IMR-90 (cell line): ENCODE results near the gene HHIPL1. TPM values are rescaled to one million over a fixed set of nuclear protein-coding genes. Genes with fewer than 3 reads are reported as not detected.

ENCODE experiments used
- ATAC-seq: fragments of 200-7000 bp; cut with Tn5 transposase; 2 replicates; pipeline ENCODE4 v1.9.1; 2020; ENCODE audit warnings: low read depth, mild to moderate bottlenecking, moderate library complexity
- BruUV-seq: library from RNA; stranded (reverse); fragments of 400-500 nt; replicated peaks from 2 replicates; lab custom pipeline; 2021; lab: Mats Ljungman, UMichigan
- CTCF ChIA-PET: fragments of 300-600 bp; formaldehyde crosslinking; extraction: SDS; loops from one replicate; lab custom pipeline; 2021; ENCODE audit warnings: antibody characterized with exemption; lab: Yijun Ruan, JAX
- POLR2A ChIA-PET: fragments of 300-600 bp; sonication (Branson Sonifier 250); formaldehyde crosslinking; loops from one replicate; lab custom pipeline; 2022; ENCODE audit warnings: antibody characterized with exemption; ENCODE audit not compliant: unreplicated experiment; lab: Charles Lee
- DNase-seq: peaks from one replicate; pipeline ENCODE4 v3.0.0; 2013
- H2AFZ ChIP-seq: replicated peaks from 2 replicates; pipeline ENCODE3; 2013; ENCODE audit warnings: low read length, mild to moderate bottlenecking; ENCODE audit not compliant: poor library complexity
- H2AK5ac ChIP-seq: 2 replicates; pipeline ENCODE4 v1.6.1; 2013; ENCODE audit warnings: low read depth, low read length, inconsistent platforms
- H2AK9ac ChIP-seq: replicated peaks from 2 replicates; pipeline ENCODE3; 2013; ENCODE audit warnings: mild to moderate bottlenecking, low read depth, low read length, moderate library complexity; ENCODE audit not compliant: poor library complexity
- H2BK120ac ChIP-seq: 2 replicates; pipeline ENCODE4 v1.6.1; 2013; ENCODE audit warnings: low read depth, low read length, inconsistent platforms
- H2BK15ac ChIP-seq: 3 replicates; pipeline ENCODE4 v1.6.1; 2013; ENCODE audit warnings: low read depth, low read length, inconsistent platforms
- H2BK20ac ChIP-seq: 2 replicates; pipeline ENCODE4 v1.6.1; 2013; ENCODE audit warnings: low read depth, mild to moderate bottlenecking, inconsistent platforms, low read length, moderate library complexity
- H2BK5ac ChIP-seq: 2 replicates; pipeline ENCODE4 v1.6.1; 2013; ENCODE audit warnings: mild to moderate bottlenecking, low read depth, low read length, inconsistent platforms; ENCODE audit not compliant: poor library complexity, severe bottlenecking
- H3K14ac ChIP-seq: replicated peaks from 2 replicates; pipeline ENCODE4 v1.6.1; 2013; ENCODE audit warnings: low read depth, low read length, inconsistent platforms
- H3K18ac ChIP-seq: 2 replicates; pipeline ENCODE4 v1.6.1; 2013; ENCODE audit warnings: low read depth, low read length, control low read depth
- H3K23ac ChIP-seq: 2 replicates; pipeline ENCODE4 v1.6.1; 2013; ENCODE audit warnings: low read depth, low read length, inconsistent platforms
- H3K27ac ChIP-seq: 2 replicates; pipeline ENCODE4 v1.5.1; 2013; ENCODE audit warnings: mild to moderate bottlenecking, control low read depth, low read length; ENCODE audit not compliant: insufficient read depth
- H3K27me3 ChIP-seq: 2 replicates; pipeline ENCODE4 v1.6.1; 2013; ENCODE audit warnings: low read length; ENCODE audit not compliant: control insufficient read depth, insufficient read depth
- H3K36me3 ChIP-seq: 2 replicates; pipeline ENCODE4 v1.6.1; 2013; ENCODE audit warnings: low read length, mixed read lengths; ENCODE audit not compliant: control insufficient read depth, insufficient read depth
- H3K4ac ChIP-seq: 2 replicates; pipeline ENCODE4 v1.6.1; 2013; ENCODE audit warnings: low read depth, low read length, inconsistent platforms
- H3K4me1 ChIP-seq: 2 replicates; pipeline ENCODE4 v1.6.1; 2013; ENCODE audit warnings: low read length, mixed read lengths; ENCODE audit not compliant: control insufficient read depth, insufficient read depth
- H3K4me2 ChIP-seq: 2 replicates; pipeline ENCODE4 v1.6.1; 2013; ENCODE audit warnings: low read depth, mild to moderate bottlenecking, control low read depth, low read length, moderate library complexity
- H3K4me3 ChIP-seq: 2 replicates; pipeline ENCODE4 v1.5.1; 2013; ENCODE audit warnings: low read depth, mild to moderate bottlenecking, control low read depth, low read length, moderate library complexity; ENCODE audit not compliant: insufficient read depth
- H3K56ac ChIP-seq: 2 replicates; pipeline ENCODE4 v1.6.1; 2013; ENCODE audit warnings: low read length, inconsistent platforms; ENCODE audit not compliant: insufficient read depth; ENCODE audit errors: extremely low read depth
- H3K79me1 ChIP-seq, 2 experiments: 2 replicates each; pipeline ENCODE4 v1.6.1; 2013; ENCODE audit warnings: low read length in 2 of 2, inconsistent platforms in 1 of 2, low read depth in 1 of 2
- H3K9ac ChIP-seq: 2 replicates; pipeline ENCODE4 v1.6.1; 2013; ENCODE audit warnings: low read depth, low read length, control low read depth
- H3K9me1 ChIP-seq: 2 replicates; pipeline ENCODE4 v1.6.1; 2013; ENCODE audit warnings: low read length, inconsistent platforms; ENCODE audit not compliant: insufficient read depth
- H3K9me3 ChIP-seq: 2 replicates; pipeline ENCODE4 v1.6.1; 2013; ENCODE audit warnings: low read length; ENCODE audit not compliant: control insufficient read depth, insufficient read depth
- H4K20me1 ChIP-seq: 2 replicates; pipeline ENCODE4 v1.6.1; 2013; ENCODE audit warnings: low read length, inconsistent platforms; ENCODE audit not compliant: insufficient read depth
- H4K5ac ChIP-seq: 2 replicates; pipeline ENCODE4 v1.6.1; 2013; ENCODE audit warnings: mild to moderate bottlenecking, low read depth, low read length, control low read depth
- H4K8ac ChIP-seq, 2 experiments: 2 replicates each; pipeline ENCODE4 v1.6.1; 2013; ENCODE audit warnings: low read depth in 2 of 2, low read length in 2 of 2, control low read depth in 1 of 2, inconsistent platforms in 1 of 2
- H4K91ac ChIP-seq: 2 replicates; pipeline ENCODE4 v1.6.1; 2013; ENCODE audit warnings: low read depth, low read length, inconsistent platforms; ENCODE audit not compliant: insufficient read depth
- BHLHE40 ChIP-seq: fragments of 150-350 bp; IDR thresholded peaks from 2 replicates; pipeline ENCODE4 v1.6.1; 2016; ENCODE audit warnings: mild to moderate bottlenecking, low read depth, low read length
- CEBPB ChIP-seq: IDR thresholded peaks from 2 replicates; pipeline ENCODE4 v1.6.1; 2012; ENCODE audit warnings: low read depth, low read length, improper control_type of control experiment
- CHD1 ChIP-seq: IDR thresholded peaks from 2 replicates; pipeline ENCODE4 v1.6.1; 2012; ENCODE audit warnings: low read depth, low read length, improper control_type of control experiment
- FOS ChIP-seq: fragments of 150-350 bp; IDR thresholded peaks from 2 replicates; pipeline ENCODE4 v1.6.1; 2016; ENCODE audit warnings: low read depth, low read length
- MAFK ChIP-seq: IDR thresholded peaks from 2 replicates; pipeline ENCODE4 v1.6.1; 2012; ENCODE audit warnings: low read depth, low read length, improper control_type of control experiment
- MAZ ChIP-seq: IDR thresholded peaks from 2 replicates; pipeline ENCODE4 v1.6.1; 2012; ENCODE audit warnings: low read depth, mild to moderate bottlenecking, low read length, improper control_type of control experiment, moderate library complexity, borderline replicate concordance
- MXI1 ChIP-seq: IDR thresholded peaks from 2 replicates; pipeline ENCODE4 v1.6.1; 2012; ENCODE audit warnings: low read depth, mild to moderate bottlenecking, low read length, moderate library complexity, borderline replicate concordance
- NFE2L2 ChIP-seq: fragments of 150-350 bp; IDR thresholded peaks from 2 replicates; pipeline ENCODE4 v1.6.1; 2016; ENCODE audit warnings: low read depth, mild to moderate bottlenecking, low read length
- POLR2A ChIP-seq: IDR thresholded peaks from 2 replicates; pipeline ENCODE4 v1.6.1; 2012; ENCODE audit warnings: mild to moderate bottlenecking, low read depth, low read length
- RAD21 ChIP-seq: IDR thresholded peaks from 2 replicates; pipeline ENCODE4 v1.6.1; 2012; ENCODE audit warnings: low read length, improper control_type of control experiment
- RCOR1 ChIP-seq: IDR thresholded peaks from 2 replicates; pipeline ENCODE4 v1.6.1; 2012; ENCODE audit warnings: mild to moderate bottlenecking, low read length, improper control_type of control experiment; ENCODE audit not compliant: insufficient replicate concordance
- RFX5 ChIP-seq: IDR thresholded peaks from 2 replicates; pipeline ENCODE4 v1.8.0; 2012; ENCODE audit warnings: low read depth, mild to moderate bottlenecking, low read length, moderate library complexity
- SMC3 ChIP-seq: fragments of 150-350 bp; IDR thresholded peaks from 2 replicates; pipeline ENCODE4 v1.6.1; 2016; ENCODE audit warnings: low read depth, mild to moderate bottlenecking, antibody characterized with exemption, low read length, moderate library complexity
- WGBS, 2 experiments: methylation state at CpG; one replicate each; pipeline versions ENCODE4 v1.1.5 to v1.1.7; 2013; ENCODE audit warnings: missing lambda C conversion rate in 2 of 2; ENCODE audit not compliant: insufficient read length in 1 of 2; ENCODE audit errors: extremely low coverage in 2 of 2; 5-methylcytosine and 5-hydroxymethylcytosine counted together
- dilution Hi-C: fragments of 300-500 bp; cut with HindIII; formaldehyde crosslinking; loops from one replicate; pipeline ENCODE4 v1.14.3; 2018; ENCODE audit warnings: low sequenced_read_pairs; ENCODE audit not compliant: unreplicated experiment
- in situ Hi-C: fragments of 300-500 bp; cut with MboI; formaldehyde crosslinking; loops from 3 replicates; pipeline ENCODE4 v1.14.3; 2019; ENCODE audit warnings: low sequenced_read_pairs, inconsistent platforms, mixed read lengths
- intact Hi-C: fragments of 100-400 bp; cut with micrococcal nuclease; formaldehyde crosslinking; loops from 2 replicates; pipeline ENCODE4 v1.10.0; 2022
- polyA plus RNA-seq, 3 experiments: library from polyadenylated mRNA; depleted of rRNA; stranded (reverse); fragments of >200 nt; gene quantifications; 2 replicates each; pipeline ENCODE4 v1.2.3, GENCODE V29; 2012; ENCODE audit warnings: low replicate concordance in 1 of 3
- total RNA-seq: library from RNA; depleted of rRNA; stranded (reverse); fragments of >200 nt; gene quantifications from 2 replicates; pipeline ENCODE4 v1.2.3, GENCODE V29; 2012
- TF ChIP-seq, protein P1 (sequence below): fragments of 150-350 bp; IDR thresholded peaks from 2 replicates; pipeline ENCODE4 v1.6.1; 2016; ENCODE audit warnings: low read depth, mild to moderate bottlenecking, low read length, moderate library complexity, borderline replicate concordance
- TF ChIP-seq, protein P2 (sequence below): conservative IDR thresholded peaks from 2 replicates; pipeline ENCODE4 v1.5.1; 2012; ENCODE audit warnings: mild to moderate bottlenecking, low read depth, low read length, improper control_type of control experiment
- TF ChIP-seq, protein P3 (sequence below): fragments of 150-350 bp; IDR thresholded peaks from 2 replicates; pipeline ENCODE4 v1.6.1; 2017; ENCODE audit warnings: mild to moderate bottlenecking, antibody characterized with exemption, low read length, low read depth

Gene HHIPL1
- total and polyA plus RNA-seq, 2 of the 4 experiments (the other 2 are of a cell fraction), result 0.65 to 0.72 TPM

- H2BK120ac ChIP-seq, result no peak overlapping the region
- H3K23ac ChIP-seq, result no peak overlapping the region
- H2BK5ac ChIP-seq, result no peak overlapping the region
- no peak overlapping the region for H2AK9ac ChIP-seq
- in situ Hi-C loops, result no loop called here
- H2BK20ac ChIP-seq, result no peak overlapping the region
- no peaks in the 10 kb centered on the region for H3K36me3 ChIP-seq
- dilution Hi-C loops, result no loop called here
- H3K9ac ChIP-seq, result no peak overlapping the region
- no peaks in the 10 kb centered on the region for H3K4me1 ChIP-seq
- no peak overlapping the region for H2AK5ac ChIP-seq
- no peaks in the 10 kb centered on the region for H3K79me1 ChIP-seq
- no peak overlapping the region for H3K27ac ChIP-seq
- H3K14ac ChIP-seq, result no peak overlapping the region
- H3K18ac ChIP-seq, result no peak overlapping the region
- H3K9me3 ChIP-seq, result peaks cover 4% of the 10 kb centered on the region
- DNase-seq (no peak), ATAC-seq (no peak)
- H2AFZ ChIP-seq, result no peak overlapping the region
- intact Hi-C loops, result no loop called here
- H4K8ac ChIP-seq, result no peak overlapping the region
- no peak overlapping the region for H3K4me2 ChIP-seq
- TF ChIP-seq MAZ (no peak), POLR2A (no peak), CHD1 (no peak), RFX5 (no peak), RAD21 (no peak), CEBPB (no peak), MAFK (no peak), SMC3 (no peak), BHLHE40 (no peak), MXI1 (no peak), RCOR1 (no peak), NFE2L2 (no peak), FOS (no peak)
- TF ChIP-seq, protein P1, sequence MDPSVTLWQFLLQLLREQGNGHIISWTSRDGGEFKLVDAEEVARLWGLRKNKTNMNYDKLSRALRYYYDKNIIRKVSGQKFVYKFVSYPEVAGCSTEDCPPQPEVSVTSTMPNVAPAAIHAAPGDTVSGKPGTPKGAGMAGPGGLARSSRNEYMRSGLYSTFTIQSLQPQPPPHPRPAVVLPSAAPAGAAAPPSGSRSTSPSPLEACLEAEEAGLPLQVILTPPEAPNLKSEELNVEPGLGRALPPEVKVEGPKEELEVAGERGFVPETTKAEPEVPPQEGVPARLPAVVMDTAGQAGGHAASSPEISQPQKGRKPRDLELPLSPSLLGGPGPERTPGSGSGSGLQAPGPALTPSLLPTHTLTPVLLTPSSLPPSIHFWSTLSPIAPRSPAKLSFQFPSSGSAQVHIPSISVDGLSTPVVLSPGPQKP, result no peak
- TF ChIP-seq, protein P2, sequence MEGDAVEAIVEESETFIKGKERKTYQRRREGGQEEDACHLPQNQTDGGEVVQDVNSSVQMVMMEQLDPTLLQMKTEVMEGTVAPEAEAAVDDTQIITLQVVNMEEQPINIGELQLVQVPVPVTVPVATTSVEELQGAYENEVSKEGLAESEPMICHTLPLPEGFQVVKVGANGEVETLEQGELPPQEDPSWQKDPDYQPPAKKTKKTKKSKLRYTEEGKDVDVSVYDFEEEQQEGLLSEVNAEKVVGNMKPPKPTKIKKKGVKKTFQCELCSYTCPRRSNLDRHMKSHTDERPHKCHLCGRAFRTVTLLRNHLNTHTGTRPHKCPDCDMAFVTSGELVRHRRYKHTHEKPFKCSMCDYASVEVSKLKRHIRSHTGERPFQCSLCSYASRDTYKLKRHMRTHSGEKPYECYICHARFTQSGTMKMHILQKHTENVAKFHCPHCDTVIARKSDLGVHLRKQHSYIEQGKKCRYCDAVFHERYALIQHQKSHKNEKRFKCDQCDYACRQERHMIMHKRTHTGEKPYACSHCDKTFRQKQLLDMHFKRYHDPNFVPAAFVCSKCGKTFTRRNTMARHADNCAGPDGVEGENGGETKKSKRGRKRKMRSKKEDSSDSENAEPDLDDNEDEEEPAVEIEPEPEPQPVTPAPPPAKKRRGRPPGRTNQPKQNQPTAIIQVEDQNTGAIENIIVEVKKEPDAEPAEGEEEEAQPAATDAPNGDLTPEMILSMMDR, result no peak
- TF ChIP-seq, protein P3, sequence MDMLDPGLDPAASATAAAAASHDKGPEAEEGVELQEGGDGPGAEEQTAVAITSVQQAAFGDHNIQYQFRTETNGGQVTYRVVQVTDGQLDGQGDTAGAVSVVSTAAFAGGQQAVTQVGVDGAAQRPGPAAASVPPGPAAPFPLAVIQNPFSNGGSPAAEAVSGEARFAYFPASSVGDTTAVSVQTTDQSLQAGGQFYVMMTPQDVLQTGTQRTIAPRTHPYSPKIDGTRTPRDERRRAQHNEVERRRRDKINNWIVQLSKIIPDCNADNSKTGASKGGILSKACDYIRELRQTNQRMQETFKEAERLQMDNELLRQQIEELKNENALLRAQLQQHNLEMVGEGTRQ, result no peak
- no peaks in the 10 kb centered on the region for H3K9me1 ChIP-seq
- H2BK15ac ChIP-seq, result no peak overlapping the region
- H3K27me3 ChIP-seq, result peaks cover 17% of the 10 kb centered on the region
- H4K91ac ChIP-seq, result no peak overlapping the region
- no peak overlapping the region for H3K4me3 ChIP-seq
- H4K5ac ChIP-seq, result no peak overlapping the region
- H3K4ac ChIP-seq, result no peak overlapping the region
- ChIA-PET POLR2A (no interaction called here), CTCF (no interaction called here)
- no CpG with 5 or more reads among the region's 6 CpGs for WGBS, 2 experiments
- H3K56ac ChIP-seq, result no peak overlapping the region
- BruUV-seq, result no TSS peak
- H4K20me1 ChIP-seq, result no peaks in the 10 kb centered on the region
Observed at GRCh38 chr14:99698236-99698635, 53.3 kb downstream of the HHIPL1 start.
